Mesenchymal stem cell (in vitro differentiated cells and primary cell): Measurements from ENCODE around the gene CEP350.

Experiments
- DNase-seq: peaks from one replicate; pipeline ENCODE4 v3.0.0-alpha.2; 2013
- H2AFZ ChIP-seq: one replicate; pipeline ENCODE4 v1.6.1; 2013; ENCODE audit warnings: low read depth, mild to moderate bottlenecking, control low read depth, inconsistent platforms, low read length, moderate library complexity
- H2AK5ac ChIP-seq: 2 replicates; pipeline ENCODE4 v1.6.1; 2013; ENCODE audit warnings: low read length, moderate library complexity, mild to moderate bottlenecking, inconsistent platforms; ENCODE audit not compliant: severe bottlenecking
- H2BK120ac ChIP-seq: one replicate; pipeline ENCODE4 v1.6.1; 2013; ENCODE audit warnings: low read depth, mild to moderate bottlenecking, inconsistent platforms, low read length, moderate library complexity
- H2BK12ac ChIP-seq, 2 experiments: one replicate each; pipeline ENCODE4 v1.6.1; 2013; ENCODE audit warnings: inconsistent platforms in 2 of 2, low read length in 2 of 2, mild to moderate bottlenecking in 2 of 2, moderate library complexity in 2 of 2, control low read depth in 1 of 2
- H2BK15ac ChIP-seq: one replicate; pipeline ENCODE4 v1.6.1; 2013; ENCODE audit warnings: mild to moderate bottlenecking, low read depth, inconsistent platforms; ENCODE audit not compliant: poor library complexity, severe bottlenecking
- H2BK5ac ChIP-seq: 2 replicates; pipeline ENCODE4 v1.6.1; 2013; ENCODE audit warnings: low read depth, mild to moderate bottlenecking, low read length, control low read depth, inconsistent platforms; ENCODE audit not compliant: poor library complexity, severe bottlenecking
- H3K14ac ChIP-seq, 2 experiments: one replicate each; pipeline ENCODE4 v1.6.1; 2013; ENCODE audit warnings: inconsistent platforms in 2 of 2, low read length in 2 of 2, control low read depth in 1 of 2, mild to moderate bottlenecking in 1 of 2, moderate library complexity in 1 of 2
- H3K18ac ChIP-seq, 2 experiments: one replicate each; pipeline ENCODE4 v1.6.1; 2013; ENCODE audit warnings: inconsistent platforms in 2 of 2, low read length in 2 of 2, control low read depth in 1 of 2, low read depth in 1 of 2, mild to moderate bottlenecking in 1 of 2
- H3K23ac ChIP-seq, 2 experiments: one replicate each; pipeline ENCODE4 v1.6.1; 2013; ENCODE audit warnings: inconsistent platforms in 2 of 2, low read length in 2 of 2, mild to moderate bottlenecking in 2 of 2, moderate library complexity in 2 of 2, control low read depth in 1 of 2
- H3K27ac ChIP-seq: 2 replicates; pipeline ENCODE4 v1.5.1; 2013; ENCODE audit warnings: mild to moderate bottlenecking, moderate library complexity, low read length, control low read depth, inconsistent platforms; ENCODE audit not compliant: poor library complexity, severe bottlenecking
- H3K27me3 ChIP-seq, 2 experiments: 2 replicates each; pipeline versions ENCODE4 v1.6.1 to v1.7.0; 2013; ENCODE audit warnings: low read length in 2 of 2, mild to moderate bottlenecking in 2 of 2, moderate library complexity in 2 of 2, control low read depth in 1 of 2, inconsistent platforms in 1 of 2; ENCODE audit not compliant: control insufficient read depth in 1 of 2, insufficient read depth in 1 of 2
- H3K36me3 ChIP-seq, 2 experiments: 2 replicates each; pipeline versions ENCODE4 v1.6.1 to v1.7.0; 2013; ENCODE audit warnings: low read length in 2 of 2, control low read depth in 1 of 2, inconsistent platforms in 1 of 2, low read depth in 1 of 2, mild to moderate bottlenecking in 1 of 2; ENCODE audit not compliant: insufficient read depth in 2 of 2, control insufficient read depth in 1 of 2
- H3K4ac ChIP-seq, 2 experiments: one replicate each; pipeline ENCODE4 v1.6.1; 2013; ENCODE audit warnings: inconsistent platforms in 2 of 2, low read length in 2 of 2, mild to moderate bottlenecking in 2 of 2, moderate library complexity in 2 of 2, control low read depth in 1 of 2, low read depth in 1 of 2
- H3K4me1 ChIP-seq: 2 replicates; pipeline ENCODE4 v1.6.1; 2013; ENCODE audit warnings: low read depth, low read length, control low read depth; ENCODE audit not compliant: control insufficient read depth, insufficient read depth
- H3K4me2 ChIP-seq: 2 replicates; pipeline ENCODE4 v1.6.1; 2013; ENCODE audit warnings: low read length, mild to moderate bottlenecking, inconsistent platforms; ENCODE audit not compliant: poor library complexity, severe bottlenecking
- H3K4me3 ChIP-seq, 2 experiments: 2 replicates each; pipeline versions ENCODE4 v1.5.1 to v1.7.0; 2013; ENCODE audit warnings: low read length in 2 of 2, mild to moderate bottlenecking in 2 of 2, control low read depth in 1 of 2, low read depth in 1 of 2; ENCODE audit not compliant: insufficient read depth in 1 of 2
- H3K79me1 ChIP-seq: replicated peaks from 2 replicates; pipeline ENCODE4 v1.6.1; 2013; ENCODE audit warnings: mild to moderate bottlenecking, control low read depth, low read length, inconsistent platforms; ENCODE audit not compliant: poor library complexity, severe bottlenecking
- H3K9ac ChIP-seq: 2 replicates; pipeline ENCODE4 v1.7.0; 2013; ENCODE audit warnings: mild to moderate bottlenecking, low read length, moderate library complexity
- H3K9me3 ChIP-seq: 2 replicates; pipeline ENCODE4 v1.7.0; 2013; ENCODE audit warnings: mild to moderate bottlenecking, low read length; ENCODE audit not compliant: control insufficient read depth
- H4K8ac ChIP-seq: one replicate; pipeline ENCODE4 v1.6.1; 2013; ENCODE audit warnings: inconsistent platforms, mild to moderate bottlenecking, low read length, moderate library complexity
- H4K91ac ChIP-seq: one replicate; pipeline ENCODE4 v1.6.1; 2013; ENCODE audit warnings: mild to moderate bottlenecking, low read length, inconsistent platforms
- whole genome bisulfite sequencing: methylation state at CpG from one replicate; pipeline ENCODE4 v1.1.7; 2013; ENCODE audit warnings: mixed read lengths; 5-methylcytosine and 5-hydroxymethylcytosine counted together

The CEP350 gene

GRCh38 chr1:179917601-179918429 lies 36.8 kb upstream of the CEP350 start:
- H4K91ac ChIP-seq, result no peak overlapping the region
- no peak for DNase-seq
- no peaks in the 10 kb centered on the region for H3K9me3 ChIP-seq
- no peak overlapping the region for H3K4ac ChIP-seq
- H3K23ac ChIP-seq, result no peak overlapping the region
- no peak overlapping the region for H3K27ac ChIP-seq
- no peak overlapping the region for H3K14ac ChIP-seq
- H3K4me1 ChIP-seq, result no peaks in the 10 kb centered on the region
- no peak overlapping the region for H2AFZ ChIP-seq
- WGBS, result 94% methylated on average over 7 of the region's 10 CpGs
- H2BK12ac ChIP-seq, result no peak overlapping the region
- no peak overlapping the region for H3K4me3 ChIP-seq
- H3K9ac ChIP-seq, result no peak overlapping the region
- no peak overlapping the region for H2AK5ac ChIP-seq
- no peak overlapping the region for H2BK5ac ChIP-seq
- H2BK120ac ChIP-seq, result no peak overlapping the region
- no peak overlapping the region for H4K8ac ChIP-seq
- H3K36me3 ChIP-seq, result peaks cover 3 to 77% of the 10 kb centered on the region in 2 experiments
- no peak overlapping the region for H2BK15ac ChIP-seq
- no peak overlapping the region for H3K4me2 ChIP-seq
- no peak overlapping the region for H3K18ac ChIP-seq
- no peaks in the 10 kb centered on the region for H3K79me1 ChIP-seq
- H3K27me3 ChIP-seq, result no peaks in the 10 kb centered on the region

GRCh38 chr1:179921472-179921871 lies 33.1 kb upstream of the CEP350 start:
- 84% methylated on average over 1 of the region's 1 CpG for WGBS
- H3K27ac ChIP-seq, result no peak overlapping the region
- H2BK5ac ChIP-seq, result no peak overlapping the region
- H2BK12ac ChIP-seq, result no peak overlapping the region
- no peak overlapping the region for H4K91ac ChIP-seq
- no peaks in the 10 kb centered on the region for H3K79me1 ChIP-seq
- H3K9ac ChIP-seq, result no peak overlapping the region
- no peak overlapping the region for H3K18ac ChIP-seq
- no peak overlapping the region for H3K14ac ChIP-seq
- peaks cover 0 to 44% of the 10 kb centered on the region in 2 experiments for H3K36me3 ChIP-seq
- H4K8ac ChIP-seq, result no peak overlapping the region
- no peaks in the 10 kb centered on the region for H3K27me3 ChIP-seq
- no peaks in the 10 kb centered on the region for H3K9me3 ChIP-seq
- H3K4me2 ChIP-seq, result no peak overlapping the region
- no peak overlapping the region for H2BK15ac ChIP-seq
- no peak overlapping the region for H2AK5ac ChIP-seq
- no peaks in the 10 kb centered on the region for H3K4me1 ChIP-seq
- no peak overlapping the region for H2AFZ ChIP-seq
- DNase-seq, result no peak
- H2BK120ac ChIP-seq, result no peak overlapping the region
- no peak overlapping the region for H3K23ac ChIP-seq
- no peak overlapping the region for H3K4ac ChIP-seq
- H3K4me3 ChIP-seq, result no peak overlapping the region

GRCh38 chr1:179921981-179922872 lies 32.4 kb upstream of the CEP350 start:
- no peak overlapping the region for H3K4me3 ChIP-seq
- WGBS, result 94% methylated on average over 3 of the region's 8 CpGs

GRCh38 chr1:179923029-179923428 lies 31.6 kb upstream of the CEP350 start:
- no peaks in the 10 kb centered on the region for H3K4me1 ChIP-seq
- no peak overlapping the region for H3K18ac ChIP-seq
- no peak overlapping the region for H2BK5ac ChIP-seq
- H2BK15ac ChIP-seq, result no peak overlapping the region
- no peaks in the 10 kb centered on the region for H3K27me3 ChIP-seq
- H2AK5ac ChIP-seq, result no peak overlapping the region
- no peak overlapping the region for H3K23ac ChIP-seq
- no peak overlapping the region for H3K27ac ChIP-seq
- no peak overlapping the region for H4K8ac ChIP-seq
- H2BK120ac ChIP-seq, result no peak overlapping the region
- H3K9me3 ChIP-seq, result no peaks in the 10 kb centered on the region
- H3K4me3 ChIP-seq, result no peak overlapping the region
- no peak overlapping the region for H4K91ac ChIP-seq
- H3K36me3 ChIP-seq, result peaks cover 0 to 30% of the 10 kb centered on the region in 2 experiments
- no peak overlapping the region for H3K9ac ChIP-seq
- H2AFZ ChIP-seq, result no peak overlapping the region
- H3K4me2 ChIP-seq, result no peak overlapping the region
- H3K79me1 ChIP-seq, result no peaks in the 10 kb centered on the region
- no peak overlapping the region for H2BK12ac ChIP-seq
- no peak overlapping the region for H3K14ac ChIP-seq
- no peak for DNase-seq
- H3K4ac ChIP-seq, result no peak overlapping the region

More at GRCh38 chr1:179921981-179922872, 32.4 kb upstream of the CEP350 start:
- no peak overlapping the region for H3K27ac ChIP-seq
- no peak overlapping the region for H3K9ac ChIP-seq
- H3K79me1 ChIP-seq, result no peaks in the 10 kb centered on the region
- no peak overlapping the region for H2BK15ac ChIP-seq
- H2AFZ ChIP-seq, result no peak overlapping the region
- no peak overlapping the region for H3K18ac ChIP-seq
- no peaks in the 10 kb centered on the region for H3K9me3 ChIP-seq
- H2BK120ac ChIP-seq, result no peak overlapping the region
- H4K91ac ChIP-seq, result no peak overlapping the region
- H2BK5ac ChIP-seq, result no peak overlapping the region
- no peak for DNase-seq
- H3K27me3 ChIP-seq, result no peaks in the 10 kb centered on the region
- no peak overlapping the region for H3K14ac ChIP-seq
- no peak overlapping the region for H4K8ac ChIP-seq
- H3K4ac ChIP-seq, result no peak overlapping the region
- no peak overlapping the region for H3K23ac ChIP-seq
- H3K4me2 ChIP-seq, result no peak overlapping the region
- peaks cover 0 to 38% of the 10 kb centered on the region in 2 experiments for H3K36me3 ChIP-seq
- H2AK5ac ChIP-seq, result no peak overlapping the region
- H2BK12ac ChIP-seq, result no peak overlapping the region
- no peaks in the 10 kb centered on the region for H3K4me1 ChIP-seq
